SH-SY5Y (cell line): ENCODE data around the gene ALDH8A1.

Experiments
- GATA2 ChIP-seq: IDR thresholded peaks from 2 replicates; pipeline ENCODE4 v1.6.1; 2011; ENCODE audit warnings: mild to moderate bottlenecking, low read depth, low read length
- GATA3 ChIP-seq: IDR thresholded peaks from 2 replicates; pipeline ENCODE4 v1.6.1; 2011; ENCODE audit warnings: low read depth, mild to moderate bottlenecking, low read length, moderate library complexity

GRCh38 chr6:134921721-134922261, 28.1 kb downstream of the ALDH8A1 start:
- TF ChIP-seq GATA2, result no peak
- no peak for TF ChIP-seq GATA3
